ENCODE results near the gene BACH2.

GRCh38 chr6:90062051-90062450 is 234.6 kb downstream of the BACH2 start:
- no peak for TF ChIP-seq ZNF395 (CRISPR knock-in tag; IDR thresholded peaks at IDR 0.05)
- no peak for TF ChIP-seq ZC3H8 (IDR thresholded peaks at IDR 0.05)
- no peak for TF ChIP-seq SIN3A (IDR thresholded peaks at IDR 0.05; ENCODE audit: borderline replicate concordance in 2 of 2, control insufficient read depth in 1 of 2, low read depth in 2 of 2, low read length in 2 of 2)
- TF ChIP-seq ETV5 (CRISPR knock-in tag; IDR thresholded peaks at IDR 0.05; ENCODE audit: low read depth), result no peak
- TF ChIP-seq REST (IDR thresholded peaks at IDR 0.05; ENCODE audit: borderline replicate concordance), result no peak
- no peak for TF ChIP-seq REST (CRISPR knock-in tag; IDR thresholded peaks at IDR 0.05; ENCODE audit: low read depth)
- TF ChIP-seq EGR1 (conservative IDR thresholded peaks at IDR 0.05), result no peak
- no peak for TF ChIP-seq CTCF (IDR thresholded peaks at IDR 0.05 in 2 of 3, conservative IDR thresholded peaks at IDR 0.05 in 1 of 3; ENCODE audit: insufficient read depth in 2 of 3, low read depth in 1 of 3, low read length in 3 of 3)
- no peak for TF ChIP-seq NFATC3 (IDR thresholded peaks at IDR 0.05)
- TF ChIP-seq ZNF561 (CRISPR knock-in tag; conservative IDR thresholded peaks at IDR 0.05), result no peak

Data from K562 (cell line).